ENCODE results near the gene PGS1.

DNA sequence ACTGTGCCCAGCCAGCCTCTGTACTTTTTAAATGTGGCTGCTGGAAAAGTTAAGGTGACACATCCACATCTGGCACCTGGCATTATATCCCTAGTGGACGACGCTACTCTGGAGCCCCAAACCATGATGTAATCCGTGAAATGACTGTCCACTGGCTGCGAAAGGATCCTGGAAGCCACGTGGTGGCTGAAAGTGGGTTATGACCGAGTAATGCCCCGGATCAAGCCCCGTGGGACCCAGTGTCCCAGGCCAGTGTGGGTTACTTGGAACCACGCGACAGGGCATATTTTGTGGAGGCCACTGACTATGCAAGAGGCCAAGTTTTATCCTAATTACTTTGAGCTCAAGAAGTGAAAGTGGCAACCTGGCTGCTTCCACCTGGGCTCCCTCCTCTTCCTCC, 79.6 kb downstream of the PGS1 start:
- TF ChIP-seq POLR2AphosphoS5 (IDR thresholded peaks at IDR 0.05; ENCODE audit: borderline replicate concordance, low read depth, low read length) = no peak
- TF ChIP-seq EZH2 (IDR thresholded peaks at IDR 0.05) = no peak
- no peak for TF ChIP-seq FOXP2 (optimal IDR thresholded peaks at IDR 0.05; ENCODE audit: control extremely low read depth, extremely low read length, insufficient read depth)
